Stimulated activated effector memory CD8-positive, alpha-beta T cell treated with anti-CD3 and anti-CD28 coated beads, Interleukin-12 subunit alpha, Interleukin-12 subunit beta, amount 100 ng/mL, for 72 hours (primary cell): ENCODE data around the gene FANK1.
"Not testable (repeated sequence)": the region's sequence is repeated elsewhere in the genome, so short reads cannot be mapped to it uniquely, and the experiment has no call there.

Source experiments
- ATAC-seq: fragments of 150-1000 bp; cut with Tn5 transposase; 2 replicates; pipeline ENCODE4 v1.10.0; 2021
- DNase-seq, 2 donors: peaks; one replicate each; pipeline ENCODE4 v3.0.0; 2021 to 2022; ENCODE audit warnings: low spot score in 2 of 2
- H3K27ac Mint-ChIP-seq: one replicate; pipeline ENCODE4 v1.8.0; 2022; ENCODE audit warnings: mild to moderate bottlenecking, mixed read lengths
- H3K36me3 Mint-ChIP-seq: one replicate; pipeline ENCODE4 v1.8.0; 2022; ENCODE audit warnings: mild to moderate bottlenecking, mixed read lengths
- H3K4me1 Mint-ChIP-seq: one replicate; pipeline ENCODE4 v1.8.0; 2022; ENCODE audit warnings: mixed read lengths
- H3K4me3 Mint-ChIP-seq: one replicate; pipeline ENCODE4 v1.8.0; 2022; ENCODE audit warnings: mild to moderate bottlenecking, mixed read lengths
- H3K9me3 Mint-ChIP-seq: one replicate; pipeline ENCODE4 v1.8.0; 2022; ENCODE audit warnings: mixed read lengths

The FANK1 gene

GRCh38 chr10:125940515-125940914 lies 44.2 kb downstream of the FANK1 start:
- H3K27ac Mint-ChIP-seq, result no peak overlapping the region
- peaks cover 3% of the 10 kb centered on the region for H3K9me3 Mint-ChIP-seq
- H3K36me3 Mint-ChIP-seq, result no peaks in the 10 kb centered on the region
- H3K4me1 Mint-ChIP-seq, result no peaks in the 10 kb centered on the region
- H3K4me3 Mint-ChIP-seq, result no peak overlapping the region
- ATAC-seq, result no peak
- DNase-seq, result no peak

- no peaks in the 10 kb centered on the region for H3K4me1 Mint-ChIP-seq
- no peaks in the 10 kb centered on the region for H3K36me3 Mint-ChIP-seq
- DNase-seq, result no peak
- H3K27ac Mint-ChIP-seq, result no peak overlapping the region
- no peak overlapping the region for H3K4me3 Mint-ChIP-seq
- no peak for ATAC-seq
- peaks cover 4% of the 10 kb centered on the region for H3K9me3 Mint-ChIP-seq
Measured at GRCh38 chr10:125951290-125951689, 54.9 kb downstream of the FANK1 start.

- H3K9me3 Mint-ChIP-seq, result peaks cover 4% of the 10 kb centered on the region
- no peak overlapping the region for H3K4me3 Mint-ChIP-seq
- no peaks in the 10 kb centered on the region for H3K4me1 Mint-ChIP-seq
- DNase-seq (no peak), ATAC-seq (no peak)
- H3K27ac Mint-ChIP-seq, result no peak overlapping the region
- no peaks in the 10 kb centered on the region for H3K36me3 Mint-ChIP-seq
Measured at GRCh38 chr10:125953778-125954385, 57.5 kb downstream of the FANK1 start.

- peaks cover 4% of the 10 kb centered on the region for H3K9me3 Mint-ChIP-seq
- DNase-seq, result no peak
- H3K4me3 Mint-ChIP-seq, result no peak overlapping the region
- ATAC-seq, result no peak
- no peaks in the 10 kb centered on the region for H3K36me3 Mint-ChIP-seq
- no peaks in the 10 kb centered on the region for H3K4me1 Mint-ChIP-seq
- no peak overlapping the region for H3K27ac Mint-ChIP-seq
Measured at GRCh38 chr10:125955766-125956165, 59.4 kb downstream of the FANK1 start.

GRCh38 chr10:125961743-125962142 lies 65.4 kb downstream of the FANK1 start:
- ATAC-seq (no peak), DNase-seq (no peak)
- H3K27ac Mint-ChIP-seq, result no peak overlapping the region
- no peaks in the 10 kb centered on the region for H3K36me3 Mint-ChIP-seq
- H3K4me1 Mint-ChIP-seq, result no peaks in the 10 kb centered on the region
- no peak overlapping the region for H3K4me3 Mint-ChIP-seq
- no peaks in the 10 kb centered on the region for H3K9me3 Mint-ChIP-seq

GRCh38 chr10:125962200-125962599 lies 65.8 kb downstream of the FANK1 start:
- no peaks in the 10 kb centered on the region for H3K9me3 Mint-ChIP-seq
- ATAC-seq, result no peak
- no peak overlapping the region for H3K4me3 Mint-ChIP-seq
- no peaks in the 10 kb centered on the region for H3K36me3 Mint-ChIP-seq
- DNase-seq, result no peak
- no peaks in the 10 kb centered on the region for H3K4me1 Mint-ChIP-seq
- no peak overlapping the region for H3K27ac Mint-ChIP-seq

GRCh38 chr10:125964558-125964957 lies 68.2 kb downstream of the FANK1 start:
- H3K27ac Mint-ChIP-seq, result no peak overlapping the region
- H3K36me3 Mint-ChIP-seq, result no peaks in the 10 kb centered on the region
- no peaks in the 10 kb centered on the region for H3K9me3 Mint-ChIP-seq
- H3K4me3 Mint-ChIP-seq, result no peak overlapping the region
- ATAC-seq (no peak), DNase-seq (no peak)
- no peaks in the 10 kb centered on the region for H3K4me1 Mint-ChIP-seq

- no peaks in the 10 kb centered on the region for H3K9me3 Mint-ChIP-seq
- ATAC-seq, result no peak
Measured at GRCh38 chr10:125967533-125967932, 71.2 kb downstream of the FANK1 start.

GRCh38 chr10:125970077-125970630 lies 73.8 kb downstream of the FANK1 start:
- not testable (repeated sequence) for H3K9me3 Mint-ChIP-seq, ATAC-seq, H3K27ac Mint-ChIP-seq, H3K4me3 Mint-ChIP-seq, DNase-seq, H3K36me3 Mint-ChIP-seq, H3K4me1 Mint-ChIP-seq

More at GRCh38 chr10:125967533-125967932, 71.2 kb downstream of the FANK1 start:
- Mint-ChIP-seq H3K36me3 (no peaks in the 10 kb centered on the region), H3K4me3 (no peak overlapping the region), H3K27ac (no peak overlapping the region), H3K4me1 (no peaks in the 10 kb centered on the region)
- no peak for DNase-seq

GRCh38 chr10:125976960-125977605 lies 80.7 kb downstream of the FANK1 start:
- Mint-ChIP-seq H3K4me1 (peaks cover 2% of the 10 kb centered on the region), H3K9me3 (no peaks in the 10 kb centered on the region), H3K4me3 (no peak overlapping the region), H3K36me3 (no peaks in the 10 kb centered on the region), H3K27ac (no peak overlapping the region)
- DNase-seq, result no peak
- no peak for ATAC-seq

- ATAC-seq (no peak), DNase-seq (no peak)
- Mint-ChIP-seq H3K27ac (no peak overlapping the region), H3K4me1 (peaks cover 22% of the 10 kb centered on the region), H3K9me3 (no peaks in the 10 kb centered on the region), H3K4me3 (no peak overlapping the region), H3K36me3 (no peaks in the 10 kb centered on the region)
Measured at GRCh38 chr10:125979976-125980375, 83.6 kb downstream of the FANK1 start.

- Mint-ChIP-seq H3K4me3 (no peak overlapping the region), H3K4me1 (peaks cover 22% of the 10 kb centered on the region), H3K9me3 (no peaks in the 10 kb centered on the region), H3K36me3 (no peaks in the 10 kb centered on the region), H3K27ac (no peak overlapping the region)
- DNase-seq, result no peak
- ATAC-seq, result no peak
Measured at GRCh38 chr10:125980521-125981035, 84.2 kb downstream of the FANK1 start.

GRCh38 chr10:125982260-125982948 lies 86.0 kb downstream of the FANK1 start:
- no peak overlapping the region for H3K27ac Mint-ChIP-seq

GRCh38 chr10:125983161-125983560 lies 86.8 kb downstream of the FANK1 start:
- Mint-ChIP-seq H3K27ac (peak overlapping the region; percentile 53), H3K4me3 (no peak overlapping the region)

More at GRCh38 chr10:125982260-125982948, 86.0 kb downstream of the FANK1 start:
- H3K9me3 Mint-ChIP-seq, result no peaks in the 10 kb centered on the region
- H3K36me3 Mint-ChIP-seq, result no peaks in the 10 kb centered on the region
- no peak overlapping the region for H3K4me3 Mint-ChIP-seq
- ATAC-seq (peak; percentile 76), DNase-seq (peak in 1 of 2 donors; percentile 15)
- H3K4me1 Mint-ChIP-seq, result peaks cover 22% of the 10 kb centered on the region

GRCh38 chr10:125983656-125984055 lies 87.3 kb downstream of the FANK1 start:
- Mint-ChIP-seq H3K9me3 (no peaks in the 10 kb centered on the region), H3K27ac (peak overlapping the region; percentile 53), H3K36me3 (no peaks in the 10 kb centered on the region), H3K4me1 (peaks cover 22% of the 10 kb centered on the region), H3K4me3 (no peak overlapping the region)
- ATAC-seq (no peak), DNase-seq (no peak)

More at GRCh38 chr10:125983161-125983560, 86.8 kb downstream of the FANK1 start:
- DNase-seq (no peak), ATAC-seq (no peak)
- Mint-ChIP-seq H3K36me3 (no peaks in the 10 kb centered on the region), H3K4me1 (peaks cover 22% of the 10 kb centered on the region), H3K9me3 (no peaks in the 10 kb centered on the region)
